ENCODE measurements around the gene C6orf47. TPM values are rescaled to one million over a fixed set of nuclear protein-coding genes. Genes with fewer than 3 reads are reported as not detected.

C6orf47 gene
- total and polyA plus RNA-seq, 2 of the 13 experiments (the other 11 are each of a cell fraction or from before 2014, with no cell fraction given), result 1.7 to 18.1 TPM

DNA sequence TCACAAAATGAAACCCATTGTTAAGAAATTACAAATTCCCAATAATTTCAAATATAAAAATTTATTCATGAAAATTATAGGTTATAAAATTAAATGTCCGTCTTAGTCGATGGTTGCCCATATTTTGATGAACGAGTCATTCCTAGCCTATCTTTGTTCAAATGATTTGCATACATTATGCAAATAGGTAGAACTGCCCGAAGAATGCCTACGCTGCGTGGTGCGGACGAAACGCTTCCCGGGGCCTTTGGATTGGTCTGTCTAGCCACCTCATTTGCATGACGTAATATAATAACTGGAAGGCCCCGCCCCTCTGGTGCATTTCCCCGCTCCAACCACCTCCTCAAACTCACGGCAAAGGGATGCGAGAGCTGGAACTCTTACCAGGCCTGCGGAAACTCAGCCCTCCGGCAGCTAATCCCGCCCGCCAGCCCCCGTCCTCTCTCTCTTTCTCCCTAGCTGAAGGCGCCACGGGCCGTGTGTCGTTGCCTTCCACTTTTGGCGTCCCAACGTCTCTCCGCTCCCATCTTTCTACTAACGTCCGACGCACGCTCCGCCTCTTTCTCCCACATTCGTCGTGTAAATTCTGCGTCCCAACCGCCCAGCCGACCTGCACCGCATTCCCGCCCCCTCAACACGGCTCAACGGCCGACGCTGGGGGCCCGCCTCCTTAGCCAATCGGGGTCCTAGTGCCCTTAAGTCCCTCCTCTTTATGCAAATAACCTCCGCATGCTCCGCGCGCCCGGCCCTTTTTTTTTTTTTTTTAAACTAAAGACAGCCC, 40.6 kb downstream of the C6orf47 start (continued):
- peak; percentile 63; the same call in 1 of the 2 replicates for TF ChIP-seq ATF3 (CRISPR knock-in tag; IDR thresholded peaks at IDR 0.05)
- no peak for TF ChIP-seq ZKSCAN1 (IDR thresholded peaks at IDR 0.05; ENCODE audit: low read length)
- peak; percentile 53; the same call in 1 of the 2 replicates for TF ChIP-seq TEF (CRISPR knock-in tag; IDR thresholded peaks at IDR 0.05)
- TF ChIP-seq CHD4 (IDR thresholded peaks at IDR 0.05; ENCODE audit: borderline replicate concordance, low read length), result no peak; the same call in 1 of the 2 replicates
- TF ChIP-seq, protein P1, sequence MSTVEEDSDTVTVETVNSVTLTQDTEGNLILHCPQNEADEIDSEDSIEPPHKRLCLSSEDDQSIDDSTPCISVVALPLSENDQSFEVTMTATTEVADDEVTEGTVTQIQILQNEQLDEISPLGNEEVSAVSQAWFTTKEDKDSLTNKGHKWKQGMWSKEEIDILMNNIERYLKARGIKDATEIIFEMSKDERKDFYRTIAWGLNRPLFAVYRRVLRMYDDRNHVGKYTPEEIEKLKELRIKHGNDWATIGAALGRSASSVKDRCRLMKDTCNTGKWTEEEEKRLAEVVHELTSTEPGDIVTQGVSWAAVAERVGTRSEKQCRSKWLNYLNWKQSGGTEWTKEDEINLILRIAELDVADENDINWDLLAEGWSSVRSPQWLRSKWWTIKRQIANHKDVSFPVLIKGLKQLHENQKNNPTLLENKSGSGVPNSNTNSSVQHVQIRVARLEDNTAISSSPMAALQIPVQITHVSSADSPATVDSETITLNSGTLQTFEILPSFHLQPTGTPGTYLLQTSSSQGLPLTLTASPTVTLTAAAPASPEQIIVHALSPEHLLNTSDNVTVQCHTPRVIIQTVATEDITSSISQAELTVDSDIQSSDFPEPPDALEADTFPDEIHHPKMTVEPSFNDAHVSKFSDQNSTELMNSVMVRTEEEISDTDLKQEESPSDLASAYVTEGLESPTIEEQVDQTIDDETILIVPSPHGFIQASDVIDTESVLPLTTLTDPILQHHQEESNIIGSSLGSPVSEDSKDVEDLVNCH (CRISPR knock-in tag; IDR thresholded peaks at IDR 0.05), result no peak
- no peak; the same call in 1 of the 2 replicates for TF ChIP-seq ZNF350 (CRISPR knock-in tag; IDR thresholded peaks at IDR 0.05; ENCODE audit: borderline replicate concordance, low read depth)
- TF ChIP-seq CEBPB (IDR thresholded peaks at IDR 0.05; ENCODE audit: borderline replicate concordance, low read depth, low read length), result peak; percentile 79
- TF ChIP-seq, protein P2, sequence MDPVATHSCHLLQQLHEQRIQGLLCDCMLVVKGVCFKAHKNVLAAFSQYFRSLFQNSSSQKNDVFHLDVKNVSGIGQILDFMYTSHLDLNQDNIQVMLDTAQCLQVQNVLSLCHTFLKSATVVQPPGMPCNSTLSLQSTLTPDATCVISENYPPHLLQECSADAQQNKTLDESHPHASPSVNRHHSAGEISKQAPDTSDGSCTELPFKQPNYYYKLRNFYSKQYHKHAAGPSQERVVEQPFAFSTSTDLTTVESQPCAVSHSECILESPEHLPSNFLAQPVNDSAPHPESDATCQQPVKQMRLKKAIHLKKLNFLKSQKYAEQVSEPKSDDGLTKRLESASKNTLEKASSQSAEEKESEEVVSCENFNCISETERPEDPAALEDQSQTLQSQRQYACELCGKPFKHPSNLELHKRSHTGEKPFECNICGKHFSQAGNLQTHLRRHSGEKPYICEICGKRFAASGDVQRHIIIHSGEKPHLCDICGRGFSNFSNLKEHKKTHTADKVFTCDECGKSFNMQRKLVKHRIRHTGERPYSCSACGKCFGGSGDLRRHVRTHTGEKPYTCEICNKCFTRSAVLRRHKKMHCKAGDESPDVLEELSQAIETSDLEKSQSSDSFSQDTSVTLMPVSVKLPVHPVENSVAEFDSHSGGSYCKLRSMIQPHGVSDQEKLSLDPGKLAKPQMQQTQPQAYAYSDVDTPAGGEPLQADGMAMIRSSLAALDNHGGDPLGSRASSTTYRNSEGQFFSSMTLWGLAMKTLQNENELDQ (CRISPR knock-in tag; IDR thresholded peaks at IDR 0.05; ENCODE audit: borderline replicate concordance), result no peak
- TF ChIP-seq RFX1 (IDR thresholded peaks at IDR 0.05), result no peak
- no peak for TF ChIP-seq ETV6 (CRISPR knock-in tag; conservative IDR thresholded peaks at IDR 0.05)
- no peak for TF ChIP-seq UBTF (CRISPR knock-in tag; IDR thresholded peaks at IDR 0.05)
- TF ChIP-seq ASH2L (IDR thresholded peaks at IDR 0.05; ENCODE audit: insufficient read length, low read depth, low read length), result peak; percentile 58
- 0 out of 2 replicates have a peak, but pooled peaks have one; percentile 34 for TF ChIP-seq NFKBIZ (CRISPR knock-in tag; IDR thresholded peaks at IDR 0.05)
- TF ChIP-seq MTF1 (CRISPR knock-in tag; IDR thresholded peaks at IDR 0.05), result peak; percentile 47; the same call in 1 of the 2 replicates
- no peak for TF ChIP-seq ZSCAN29 (CRISPR knock-in tag; conservative IDR thresholded peaks at IDR 0.05)
- TF ChIP-seq MAFK (conservative IDR thresholded peaks at IDR 0.05 in 1 of 2, IDR thresholded peaks at IDR 0.05 in 1 of 2; ENCODE audit: low read length in 2 of 2), result peak; percentile 24 to 43; a peak in 2 of 4 replicates
- TF ChIP-seq, protein P3, sequence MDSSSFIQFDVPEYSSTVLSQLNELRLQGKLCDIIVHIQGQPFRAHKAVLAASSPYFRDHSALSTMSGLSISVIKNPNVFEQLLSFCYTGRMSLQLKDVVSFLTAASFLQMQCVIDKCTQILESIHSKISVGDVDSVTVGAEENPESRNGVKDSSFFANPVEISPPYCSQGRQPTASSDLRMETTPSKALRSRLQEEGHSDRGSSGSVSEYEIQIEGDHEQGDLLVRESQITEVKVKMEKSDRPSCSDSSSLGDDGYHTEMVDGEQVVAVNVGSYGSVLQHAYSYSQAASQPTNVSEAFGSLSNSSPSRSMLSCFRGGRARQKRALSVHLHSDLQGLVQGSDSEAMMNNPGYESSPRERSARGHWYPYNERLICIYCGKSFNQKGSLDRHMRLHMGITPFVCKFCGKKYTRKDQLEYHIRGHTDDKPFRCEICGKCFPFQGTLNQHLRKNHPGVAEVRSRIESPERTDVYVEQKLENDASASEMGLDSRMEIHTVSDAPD (CRISPR knock-in tag; IDR thresholded peaks at IDR 0.05), result peak; percentile 93; the same call in 1 of the 2 replicates
- TF ChIP-seq ZNF703 (CRISPR knock-in tag; IDR thresholded peaks at IDR 0.05; ENCODE audit: borderline replicate concordance), result no peak
- peak; percentile 23; the same call in 1 of the 2 replicates for TF ChIP-seq RXRB (CRISPR knock-in tag; IDR thresholded peaks at IDR 0.05; ENCODE audit: borderline replicate concordance)

Data from HepG2 (cell line).